K562 (cell line): ENCODE results near the gene HSDL2. TPM values are rescaled to one million over a fixed set of nuclear protein-coding genes. Genes with fewer than 3 reads are reported as not detected.

Experiments used
- ATAC-seq: fragments of 200-7000 bp; cut with Tn5 transposase; 3 replicates; pipeline ENCODE4 v1.9.1; 2020; ENCODE audit warnings: moderate library complexity
- BruUV-seq: library from RNA; stranded (reverse); fragments of 400-500 nt; replicated peaks from 2 replicates; lab custom pipeline; 2021; lab: Mats Ljungman, UMichigan
- CTCF ChIA-PET: fragments of 300-600 bp; formaldehyde crosslinking; extraction: SDS; loops from one replicate; lab custom pipeline; 2021; ENCODE audit warnings: low intra/inter-chr PET ratio; lab: Yijun Ruan, JAX
- POLR2A ChIA-PET: fragments of 300-600, 350-650 bp; sonication (Branson Sonifier 250); formaldehyde crosslinking; extraction: SDS; loops from one replicate; lab custom pipeline; 2021; ENCODE audit warnings: antibody characterized with exemption, inconsistent platforms; lab: Yijun Ruan, JAX
- DNase-seq, 4 experiments: peaks; one replicate each; pipeline versions ENCODE4 v3.0.0 to v3.0.0-alpha.2; 2011 to 2018; ENCODE audit warnings: low spot score in 3 of 4, mixed read lengths in 3 of 4; ENCODE audit errors: extremely low read depth in 1 of 4
- FAIRE-seq: peaks from 2 replicates; lab custom pipeline; 2011; peaks lifted over from hg19 to GRCh38; lab: Jason Lieb, UNC
- H2AFZ ChIP-seq: 2 replicates; pipeline ENCODE4 v1.6.0; 2011; ENCODE audit warnings: low read depth, low read length, control low read depth, inconsistent platforms
- H3K27ac ChIP-seq: fragments of 200-600 bp; 3 replicates; pipeline ENCODE4 v1.8.0; 2011; ENCODE audit warnings: low read depth, mild to moderate bottlenecking, control low read depth, inconsistent platforms, low read length, moderate library complexity, mixed read lengths; ENCODE audit errors: extremely low read depth
- H3K27me3 ChIP-seq, 2 experiments: fragments of 300-600 bp in 1 of 2; 2 replicates in 1 of 2; 3 replicates in 1 of 2; pipeline versions ENCODE4 v1.6.0 to v1.8.0; 2011; ENCODE audit warnings: inconsistent platforms in 2 of 2, low read length in 2 of 2, mild to moderate bottlenecking in 1 of 2, mixed read lengths in 1 of 2, moderate library complexity in 1 of 2; ENCODE audit not compliant: control insufficient read depth in 2 of 2, insufficient read depth in 2 of 2
- H3K36me3 ChIP-seq: fragments of 300-600 bp; 3 replicates; pipeline ENCODE4 v1.8.0; 2011; ENCODE audit warnings: mild to moderate bottlenecking, low read length, inconsistent platforms; ENCODE audit not compliant: control insufficient read depth, insufficient read depth
- H3K4me1 ChIP-seq, 2 experiments: fragments of 200-600 bp in 1 of 2; replicated peaks in 1 of 2; 2 replicates in 1 of 2; 3 replicates in 1 of 2; pipeline versions ENCODE4 v1.5.1 to v1.8.0; 2011; ENCODE audit warnings: inconsistent platforms in 2 of 2, low read length in 2 of 2, mild to moderate bottlenecking in 1 of 2, mixed read lengths in 1 of 2, moderate library complexity in 1 of 2; ENCODE audit not compliant: control insufficient read depth in 2 of 2, insufficient read depth in 2 of 2
- H3K4me2 ChIP-seq: 2 replicates; pipeline ENCODE4 v1.6.1; 2011; ENCODE audit warnings: low read length, control low read depth, inconsistent platforms, mixed read lengths; ENCODE audit not compliant: insufficient read depth
- H3K4me3 ChIP-seq: fragments of 200-600 bp; sonication (generic), shearing (Covaris generic); 2 replicates; pipeline ENCODE4 v1.5.1; 2016; ENCODE audit warnings: control low read depth, inconsistent platforms
- H3K79me2 ChIP-seq: fragments of 200-600 bp; 3 replicates; pipeline ENCODE4 v1.8.0; 2011; ENCODE audit warnings: low read length, inconsistent platforms; ENCODE audit not compliant: control insufficient read depth, insufficient read depth
- H3K9ac ChIP-seq, 2 experiments: 2 replicates each; pipeline versions ENCODE4 v1.6.0 to v1.6.1; 2011; ENCODE audit warnings: low read depth in 2 of 2, low read length in 2 of 2, control low read depth in 1 of 2, inconsistent platforms in 1 of 2, mild to moderate bottlenecking in 1 of 2, mixed read lengths in 1 of 2; ENCODE audit not compliant: insufficient read depth in 1 of 2
- H3K9me1 ChIP-seq: one replicate; pipeline ENCODE4 v1.6.0; 2011; ENCODE audit warnings: inconsistent platforms, mild to moderate bottlenecking, low read length, moderate library complexity; ENCODE audit not compliant: control insufficient read depth, insufficient read depth
- H3K9me3 ChIP-seq: replicated peaks from 2 replicates; pipeline ENCODE4 v1.5.1; 2011; ENCODE audit warnings: low read depth, low read length, inconsistent platforms; ENCODE audit not compliant: control insufficient read depth, insufficient read depth
- H4K20me1 ChIP-seq: replicated peaks from 2 replicates; pipeline ENCODE4 v1.6.1; 2011; ENCODE audit warnings: low read length, inconsistent platforms, mixed read lengths; ENCODE audit not compliant: control insufficient read depth, insufficient read depth
- CHD7 ChIP-seq: fragments of 200-600 bp; sonication (generic); IDR thresholded peaks from one replicate; pipeline ENCODE4 v1.6.1; 2012; ENCODE audit warnings: mild to moderate bottlenecking, low read depth, low read length, inconsistent platforms
- ELK1 ChIP-seq: sonication (generic); formaldehyde crosslinking; IDR thresholded peaks from 2 replicates; pipeline ENCODE4 v1.8.1; 2022; ENCODE audit warnings: missing genetic modification reagents
- FOXP1 ChIP-seq: sonication (generic); formaldehyde crosslinking; IDR thresholded peaks from 2 replicates; pipeline ENCODE4 v1.8.0; 2022; ENCODE audit warnings: mild to moderate bottlenecking, missing genetic modification reagents
- HMGN3 ChIP-seq: IDR thresholded peaks from 2 replicates; pipeline ENCODE4 v1.6.1; 2011; ENCODE audit warnings: borderline replicate concordance, low read depth, mild to moderate bottlenecking, mixed read lengths, low read length; ENCODE audit not compliant: insufficient read length; ENCODE audit errors: extremely low read depth
- KLF13 ChIP-seq: fragments of 450-650 bp; IDR thresholded peaks from 2 replicates; pipeline ENCODE4 v1.6.1; 2016; ENCODE audit warnings: missing genetic modification characterization, low read depth, mild to moderate bottlenecking, missing compliant biosample characterization, moderate library complexity, borderline replicate concordance
- POLR2AphosphoS2 ChIP-seq: IDR thresholded peaks from 2 replicates; pipeline ENCODE4 v1.6.1; 2012; ENCODE audit warnings: low read length, improper control_type of control experiment
- ZFP30 ChIP-seq: fragments of 250-450 bp; sonication (Bioruptor Pico); IDR thresholded peaks from 2 replicates; pipeline ENCODE4 v1.8.0; 2022; ENCODE audit warnings: moderate library complexity, mild to moderate bottlenecking, inconsistent platforms, borderline replicate concordance
- ZNF121 ChIP-seq: sonication (generic); formaldehyde crosslinking; conservative IDR thresholded peaks from 2 replicates; pipeline ENCODE4 v1.8.0; 2022; ENCODE audit warnings: missing genetic modification reagents
- ZNF347 ChIP-seq: fragments of 450-650 bp; formaldehyde crosslinking; IDR thresholded peaks from 2 replicates; pipeline ENCODE4 v1.4.0; 2020; ENCODE audit warnings: low read depth, mild to moderate bottlenecking, moderate library complexity
- ZNF696 ChIP-seq: fragments of 250-450 bp; sonication (Bioruptor Pico); conservative IDR thresholded peaks from 2 replicates; pipeline ENCODE4 v1.4.0; 2020; ENCODE audit warnings: mild to moderate bottlenecking, moderate library complexity
- WGBS: fragments of 100-300 bp; shearing (Covaris generic); methylation state at CpG from one replicate; pipeline ENCODE4 v1.1.6; 2016; ENCODE audit warnings: low coverage, mixed read lengths; ENCODE audit not compliant: insufficient coverage; ENCODE audit errors: missing lambda C conversion rate; 5-methylcytosine and 5-hydroxymethylcytosine counted together
- in situ Hi-C: fragments of 300-500 bp; cut with MboI; formaldehyde crosslinking; loops from 4 replicates; pipeline ENCODE4 v1.15.0; 2018; ENCODE audit warnings: inconsistent platforms, mixed read lengths
- intact Hi-C: fragments of 100-400 bp; cut with micrococcal nuclease; formaldehyde crosslinking; loops from 2 replicates; pipeline ENCODE4 v1.14.2; 2022
- polyA plus RNA-seq, 8 experiments: library from polyadenylated mRNA; depleted of rRNA in 4 of 8; stranded (reverse) in 5 of 8; unstranded in 3 of 8; fragments of >200 nt; fragmentation: Nextera tagmentation in 2 of 8; fragmentation: Illumina TruSeq in 1 of 8; extraction: Ambion mirVana in 2 of 8; extraction: Trizol in 1 of 8; gene quantifications; 2 replicates each; pipeline versions ENCODE4 v1.2.1 to v1.2.3, GENCODE V29; 2011 to 2014; ENCODE audit warnings: inconsistent platforms in 1 of 8, missing spikeins in 1 of 8
- total RNA-seq, 7 experiments: library from RNA; depleted of rRNA in 6 of 7; stranded (reverse); fragments of >200 nt in 6 of 7; fragmentation: Illumina TruSeq in 2 of 7; extraction: Trizol in 2 of 7; gene quantifications; 2 replicates each; pipeline versions ENCODE4 v1.2.1 to v1.2.3, GENCODE V29; 2011 to 2021; ENCODE audit warnings: low replicate concordance in 1 of 7

HSDL2 gene
- total and polyA plus RNA-seq, 9 of the 15 experiments (the other 6 are each of a cell fraction or from before 2014, with no cell fraction given) = 22.8 to 74.1 (median 35.6) TPM

GRCh38 chr9:112500842-112501241 is 120.9 kb downstream of the HSDL2 start:
- Histone ChIP-seq H3K9ac (no peak overlapping the region), H3K9me1 (no peaks in the 10 kb centered on the region), H3K36me3 (0 out of 3 replicates have a peak, but pooled peaks cover 3% of the 10 kb centered on the region), H3K4me1 (peaks cover 5 to 9% of the 10 kb centered on the region in 2 experiments), H3K27ac (no peak overlapping the region), H2AFZ (no peak overlapping the region), H3K4me2 (no peak overlapping the region), H3K9me3 (no peaks in the 10 kb centered on the region), H3K27me3 (no peaks in the 10 kb centered on the region), H3K79me2 (peaks cover 91% of the 10 kb centered on the region), H4K20me1 (no peaks in the 10 kb centered on the region), H3K4me3 (no peak overlapping the region)
- ChIA-PET POLR2A (interaction anchor here (0.8 to 1.6 kb wide), 3 partner anchors 9 to 11 kb away, joined by 3 to 8 read pairs (median 4); no protein-coding TSS in a partner anchor), CTCF (no interaction called here)
- DNase-seq (no peak), FAIRE-seq (no peak), ATAC-seq (no peak)
- 76% methylated on average over 2 of the region's 2 CpGs for WGBS
- intact Hi-C loops = loop anchor here (10.0 kb wide), 1 partner anchor 214 kb away; the partner anchor contains the start of gene INIP
- BruUV-seq = no TSS peak
- in situ Hi-C loops = no loop called here
- TF ChIP-seq ZNF347 (CRISPR knock-in tag) = no peak
- no peak for TF ChIP-seq ZNF696 (CRISPR knock-in tag)
- TF ChIP-seq ZNF121 (CRISPR knock-in tag) = no peak
- no peak for TF ChIP-seq KLF13 (tag)
- TF ChIP-seq CHD7 = no peak
- no peak for TF ChIP-seq HMGN3
- no peak for TF ChIP-seq FOXP1
- TF ChIP-seq ZFP30 (CRISPR knock-in tag) = no peak
- TF ChIP-seq ELK1 (CRISPR knock-in tag) = no peak
- TF ChIP-seq POLR2AphosphoS2 = no peak
